HG03025 (cell line): ENCODE measurements around the gene ACTG1.

Experiments used
- ATAC-seq: cut with Tn5 transposase; IDR thresholded peaks from one replicate; pipeline ENCODE4 v1.9.1; 2021; ENCODE audit warnings: mild to moderate bottlenecking, moderate library complexity; ENCODE audit not compliant: unreplicated experiment, low FRiP score

Gene ACTG1

GRCh38 chr17:81545160-81545949, 32.8 kb upstream of the ACTG1 start:
- no peak for ATAC-seq

GRCh38 chr17:81544281-81544974, 31.8 kb upstream of the ACTG1 start:
- ATAC-seq: no peak

- ATAC-seq: no peak
Measured at GRCh38 chr17:81543756-81544155, 31.2 kb upstream of the ACTG1 start.

GRCh38 chr17:81543339-81543675, 30.7 kb upstream of the ACTG1 start:
- no peak for ATAC-seq

DNA sequence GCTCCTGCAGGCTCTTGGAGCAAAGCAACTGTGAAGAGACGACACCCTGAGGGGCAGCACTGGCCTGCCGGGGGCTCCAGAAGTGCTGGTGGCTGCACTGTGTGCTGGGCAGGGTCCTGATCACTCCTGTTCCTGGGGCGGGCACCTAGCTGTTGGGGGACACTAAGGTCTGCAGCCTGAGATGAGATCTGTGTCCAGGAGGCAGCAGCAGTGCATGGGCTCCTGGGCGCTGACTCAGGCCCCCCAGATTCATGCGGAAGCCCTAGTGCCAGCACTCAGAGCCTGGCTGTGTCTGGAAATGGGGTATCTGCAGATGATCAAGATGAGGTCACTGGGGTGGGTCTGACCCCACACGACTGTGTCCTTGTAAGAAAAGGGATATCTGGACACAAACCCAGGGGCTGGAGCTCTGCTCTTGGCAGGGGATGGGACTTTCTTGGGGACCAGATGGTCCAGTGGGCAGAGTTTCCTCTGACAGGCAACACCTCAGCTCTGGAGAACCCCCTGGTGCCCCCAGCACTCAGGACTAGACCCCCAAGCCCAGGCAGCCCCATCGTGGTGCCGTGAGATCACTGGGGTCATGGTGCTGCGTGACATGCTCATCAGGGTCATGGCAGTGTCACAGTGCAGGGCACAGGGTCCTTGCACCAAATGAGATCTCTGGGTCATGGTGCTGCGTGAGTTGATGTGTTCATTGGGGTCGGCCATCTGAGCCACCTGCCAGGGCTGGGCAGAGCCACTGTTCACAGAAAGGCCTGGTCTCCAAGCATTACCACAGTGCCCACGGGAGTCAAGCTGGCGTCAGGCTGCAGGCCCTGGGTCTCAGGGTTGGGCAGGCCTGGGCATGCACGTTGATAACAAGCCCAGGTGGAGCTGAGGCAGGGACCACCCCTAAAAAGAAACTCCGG, 30.1 kb upstream of the ACTG1 start:
- no peak for ATAC-seq

DNA sequence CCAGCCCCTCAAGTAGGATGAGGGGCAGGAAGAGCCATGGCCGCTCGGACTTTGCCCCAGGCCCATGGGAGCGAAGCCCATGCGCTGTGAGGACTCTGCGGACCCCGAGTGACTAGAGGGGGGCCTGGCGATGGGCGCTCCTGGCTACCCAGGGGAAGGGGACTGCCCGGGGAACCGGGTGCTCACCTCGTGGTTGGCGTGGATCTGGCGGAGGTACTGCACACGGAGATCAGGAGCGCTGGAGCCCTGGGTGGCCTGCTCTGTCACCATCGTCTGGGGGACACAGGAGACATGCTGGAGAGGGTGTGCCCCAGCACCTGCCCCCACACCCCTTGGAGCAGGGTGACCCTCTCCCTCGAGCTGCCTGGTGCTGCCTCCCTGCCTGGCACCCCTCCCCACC, 28.5 kb upstream of the ACTG1 start:
- no peak for ATAC-seq

DNA sequence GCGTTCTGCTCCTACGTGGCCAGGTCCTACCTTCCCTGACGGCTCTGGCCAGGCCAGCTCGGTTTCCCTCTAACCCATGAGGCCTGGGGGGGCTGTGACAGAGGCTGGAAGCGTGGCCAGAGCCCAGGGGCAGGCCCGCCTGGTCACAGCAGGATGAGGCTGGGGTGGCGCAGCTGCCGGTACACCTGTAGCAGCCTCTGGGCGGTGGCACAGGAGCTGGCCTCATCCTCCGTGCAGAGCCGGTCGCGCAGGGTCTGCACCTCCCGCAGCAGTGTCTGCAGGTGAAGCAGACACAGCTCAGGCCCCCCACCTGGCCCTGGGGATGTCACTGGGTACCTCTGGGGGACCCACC, 28.1 kb upstream of the ACTG1 start:
- ATAC-seq: no peak

DNA sequence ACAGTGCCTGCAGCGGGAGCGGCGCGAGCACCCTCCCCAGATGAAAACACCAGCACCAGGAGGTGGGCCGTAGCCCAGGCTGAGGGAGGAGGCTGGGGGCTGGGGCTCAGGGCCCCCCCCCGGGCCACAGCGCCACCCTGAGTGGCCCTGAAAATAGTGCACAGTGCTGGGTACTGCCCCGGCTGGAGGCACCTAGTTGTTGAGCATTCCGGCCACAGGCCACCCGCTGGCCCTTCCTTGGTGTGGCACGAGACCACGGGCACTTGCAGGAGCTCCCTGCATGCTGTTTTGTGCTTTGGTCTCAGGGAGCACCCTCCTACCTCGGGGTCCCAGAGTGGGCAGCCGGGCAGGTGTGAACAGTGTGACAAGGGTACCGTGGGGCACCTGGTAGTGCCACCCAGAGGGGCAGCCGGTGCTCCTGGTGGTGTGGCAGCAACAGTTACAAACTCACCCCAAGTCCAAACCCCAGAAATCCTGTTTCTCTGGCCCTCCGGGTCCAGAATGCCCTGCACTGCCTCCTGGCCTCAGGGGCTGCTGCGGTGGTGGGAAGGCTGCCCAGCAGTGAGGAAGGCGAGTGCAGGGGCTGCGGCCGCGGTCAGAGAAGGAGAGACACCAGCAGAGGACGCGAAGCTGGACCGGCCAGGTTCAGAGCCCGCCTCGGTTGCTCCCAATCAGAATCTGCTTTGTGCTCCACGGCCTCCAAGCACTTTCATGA, 27.5 kb upstream of the ACTG1 start:
- no peak for ATAC-seq

GRCh38 chr17:81539571-81539900, 26.9 kb upstream of the ACTG1 start:
- ATAC-seq: no peak

DNA sequence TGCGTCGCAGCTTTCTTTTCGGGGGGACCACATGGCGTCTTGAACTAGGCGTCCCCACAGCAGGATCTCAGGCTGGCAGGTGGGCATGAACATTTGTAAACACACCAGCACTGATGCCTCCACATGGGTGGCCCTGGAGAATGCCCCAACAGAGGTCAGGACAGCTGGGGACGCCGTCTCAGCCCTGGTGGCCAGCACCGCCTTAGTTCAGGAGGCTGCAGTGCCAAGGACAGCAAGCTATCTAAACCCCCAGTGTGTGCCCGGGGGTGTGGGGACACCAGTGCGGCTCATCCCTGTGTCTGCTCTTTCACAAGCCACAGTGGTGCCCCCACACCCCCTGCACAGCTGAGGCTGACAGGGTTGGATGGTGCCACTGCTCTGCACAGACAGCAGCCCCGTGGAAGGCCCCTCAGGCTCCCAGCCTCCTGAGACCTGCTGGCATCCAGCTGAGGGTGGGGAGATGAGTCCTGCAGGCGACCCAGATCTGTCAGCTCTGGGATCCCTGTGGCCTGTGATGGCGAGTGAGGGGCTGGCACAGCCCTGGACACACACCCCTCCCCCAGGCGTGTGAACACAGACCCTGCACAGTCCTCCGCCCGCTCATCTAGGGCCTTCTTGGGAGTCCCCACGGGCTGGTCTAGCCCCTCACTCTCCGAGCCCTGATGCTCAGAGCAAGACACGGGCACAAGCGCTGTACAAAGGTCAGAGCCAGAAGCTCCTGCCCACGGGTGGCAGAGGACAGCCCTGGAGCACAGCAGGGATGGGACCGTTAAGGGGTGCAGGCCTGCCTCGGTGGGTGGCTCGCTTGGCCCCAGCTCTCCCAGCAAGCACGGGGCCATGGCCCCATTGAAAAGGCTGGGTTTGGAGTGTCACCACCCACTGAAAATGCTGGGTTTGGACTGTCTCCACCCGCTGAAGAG, 26.3 kb upstream of the ACTG1 start:
- no peak for ATAC-seq

DNA sequence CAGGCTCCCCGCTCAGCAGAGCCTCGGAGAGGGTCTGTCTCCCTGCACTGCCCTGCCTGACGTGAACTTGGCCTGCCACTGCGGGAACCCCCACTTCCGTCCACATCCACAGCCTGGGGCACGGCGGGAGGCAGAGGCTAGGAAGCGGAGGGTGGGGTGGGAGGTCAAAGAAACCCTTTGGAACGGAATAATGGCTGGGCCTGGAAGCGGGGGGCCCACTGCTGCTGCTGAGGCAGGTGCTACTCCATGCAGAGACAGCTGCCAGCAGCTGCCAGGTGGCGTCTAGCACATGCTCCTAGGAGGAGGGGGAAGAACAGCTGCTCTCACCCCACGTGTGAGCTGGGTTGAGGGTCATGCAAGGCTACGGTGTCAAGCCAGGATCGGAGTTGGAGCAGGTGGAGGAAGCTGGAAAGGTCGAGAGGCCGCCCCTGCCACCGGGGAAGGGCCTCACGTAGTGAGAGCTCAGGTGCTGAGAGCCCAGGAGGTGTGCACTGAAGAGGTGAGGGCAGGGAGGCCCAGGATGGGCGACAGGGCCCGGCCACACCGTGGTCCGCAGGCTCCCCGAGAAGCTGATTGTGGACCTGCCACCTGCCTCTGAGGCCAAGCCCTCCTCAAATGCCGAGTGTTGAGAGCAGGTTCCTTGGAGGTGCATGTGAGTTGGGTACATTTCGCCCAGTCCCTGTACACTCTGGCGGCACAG, 25.4 kb upstream of the ACTG1 start:
- no peak for ATAC-seq

DNA sequence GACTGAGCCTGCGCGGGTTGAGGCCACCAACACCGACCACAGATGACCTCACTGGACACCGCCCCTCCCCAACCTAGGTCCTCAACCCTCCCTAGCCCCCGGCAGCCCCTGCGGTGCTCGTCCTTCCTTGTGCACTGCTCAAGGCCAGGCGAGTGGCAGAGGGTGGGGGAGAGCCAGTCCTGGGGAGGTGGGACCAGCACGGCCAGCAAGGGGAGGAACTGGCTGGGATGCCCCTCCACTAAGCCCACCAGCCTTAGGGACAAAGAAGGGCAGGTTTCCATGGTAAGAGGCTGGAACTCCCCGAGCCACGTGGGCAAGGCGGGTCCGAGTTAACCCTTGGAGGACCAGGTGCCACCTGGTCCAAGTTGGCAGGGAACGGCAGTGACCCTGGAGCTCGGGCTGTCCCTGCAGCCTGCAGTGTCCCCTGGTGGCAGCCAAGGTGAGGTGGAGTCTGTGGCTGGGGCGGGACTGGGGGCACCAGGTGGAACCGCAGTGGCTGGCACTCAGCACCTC, 24.8 kb upstream of the ACTG1 start:
- no peak for ATAC-seq

DNA sequence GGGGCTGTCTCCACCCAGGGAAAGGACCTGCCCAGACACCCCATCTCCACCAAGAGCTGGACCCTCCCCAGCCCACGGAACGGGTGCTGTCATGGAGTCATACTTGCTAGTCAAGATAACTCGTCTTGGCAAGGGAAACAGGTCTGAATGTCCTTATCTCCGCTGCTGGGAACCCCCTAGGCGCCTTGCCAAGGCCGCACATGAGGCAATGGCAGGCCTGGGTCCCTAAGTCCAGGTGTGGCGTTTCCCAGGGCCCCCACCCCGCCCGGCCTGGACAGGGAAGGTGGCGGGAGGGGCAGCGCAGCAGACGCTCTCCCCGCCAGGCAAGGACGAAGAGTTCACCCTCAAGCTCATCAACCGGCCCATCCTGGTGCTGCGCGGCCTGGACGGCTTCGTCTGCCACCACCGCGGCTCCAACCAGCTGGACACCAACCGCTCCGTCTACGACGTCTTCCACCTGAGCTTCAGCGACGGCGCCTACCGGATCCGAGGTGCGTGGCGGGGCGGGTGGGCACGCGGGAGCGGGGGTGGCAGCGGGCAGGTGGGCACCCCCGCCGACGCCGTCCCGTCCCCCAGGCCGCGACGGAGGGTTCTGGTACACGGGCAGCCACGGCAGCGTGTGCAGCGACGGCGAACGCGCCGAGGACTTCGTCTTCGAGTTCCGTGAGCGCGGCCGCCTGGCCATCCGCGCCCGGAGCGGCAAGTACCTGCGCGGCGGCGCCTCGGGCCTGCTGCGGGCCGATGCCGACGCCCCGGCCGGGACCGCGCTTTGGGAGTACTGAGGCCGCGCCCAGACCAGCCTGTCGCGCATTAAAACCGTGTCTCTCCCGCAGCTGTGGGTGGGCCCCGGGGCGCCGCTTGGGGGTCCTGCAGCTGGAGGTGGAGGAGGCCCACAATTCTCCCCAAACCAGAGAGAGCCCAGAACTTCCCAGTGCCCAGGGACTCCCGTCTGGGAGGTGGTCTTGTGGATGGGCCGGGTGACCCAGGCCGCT, 24.0 kb upstream of the ACTG1 start:
- ATAC-seq: no peak

GRCh38 chr17:81535480-81536298, 23.1 kb upstream of the ACTG1 start:
- ATAC-seq: no peak

GRCh38 chr17:81535007-81535328, 22.4 kb upstream of the ACTG1 start:
- no peak for ATAC-seq

- ATAC-seq: no peak
Measured at GRCh38 chr17:81534157-81535006, 21.8 kb upstream of the ACTG1 start.
